Measurements from ENCODE around the gene RPL14. TPM values are rescaled to one million over a fixed set of nuclear protein-coding genes. Genes with fewer than 3 reads are reported as not detected.

RPL14 gene
- total RNA-seq, 1 donor from 2014 or later = 992 TPM

DNA sequence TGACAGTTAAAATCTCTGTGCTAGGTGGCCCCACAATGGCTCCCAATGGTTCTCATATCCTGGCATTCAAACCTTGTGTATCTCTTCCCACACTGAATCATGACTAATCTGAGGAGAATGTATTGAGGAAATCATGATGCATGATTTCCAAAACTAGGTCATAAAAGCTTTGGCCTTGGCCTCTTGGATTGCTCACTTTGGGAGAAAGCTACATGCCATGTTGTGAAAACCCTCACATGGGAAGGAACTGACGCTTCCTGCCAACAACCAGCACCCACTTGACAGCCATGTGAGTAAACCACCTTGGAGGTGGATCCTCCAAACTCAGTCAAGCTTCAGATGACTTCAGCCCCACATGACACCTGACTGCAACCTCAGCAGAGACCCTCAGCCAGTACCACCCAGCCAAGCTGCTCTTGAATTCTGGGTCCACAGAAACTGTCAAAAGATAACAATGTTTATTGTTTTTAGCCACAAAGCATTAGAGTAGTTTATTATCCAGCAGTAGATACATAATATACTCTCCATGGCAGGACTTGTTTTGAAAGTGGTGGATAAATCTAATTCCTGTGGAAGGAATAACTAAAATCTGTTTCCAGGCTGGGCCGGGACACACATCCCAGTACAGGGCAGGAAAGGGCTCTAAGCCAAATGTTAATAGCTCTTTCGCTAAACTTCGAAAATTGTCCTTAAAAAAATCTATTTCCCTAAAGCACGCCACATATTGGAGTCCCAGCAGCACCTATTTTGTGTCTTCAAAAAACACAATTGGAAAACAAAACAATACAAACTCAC is 47.7 kb downstream of the RPL14 start:
- intact Hi-C loops (cut with DNase I) = no loop called here
- ATAC-seq (ENCODE audit: poor library complexity) (no peak), DNase-seq (no peak)

DNA sequence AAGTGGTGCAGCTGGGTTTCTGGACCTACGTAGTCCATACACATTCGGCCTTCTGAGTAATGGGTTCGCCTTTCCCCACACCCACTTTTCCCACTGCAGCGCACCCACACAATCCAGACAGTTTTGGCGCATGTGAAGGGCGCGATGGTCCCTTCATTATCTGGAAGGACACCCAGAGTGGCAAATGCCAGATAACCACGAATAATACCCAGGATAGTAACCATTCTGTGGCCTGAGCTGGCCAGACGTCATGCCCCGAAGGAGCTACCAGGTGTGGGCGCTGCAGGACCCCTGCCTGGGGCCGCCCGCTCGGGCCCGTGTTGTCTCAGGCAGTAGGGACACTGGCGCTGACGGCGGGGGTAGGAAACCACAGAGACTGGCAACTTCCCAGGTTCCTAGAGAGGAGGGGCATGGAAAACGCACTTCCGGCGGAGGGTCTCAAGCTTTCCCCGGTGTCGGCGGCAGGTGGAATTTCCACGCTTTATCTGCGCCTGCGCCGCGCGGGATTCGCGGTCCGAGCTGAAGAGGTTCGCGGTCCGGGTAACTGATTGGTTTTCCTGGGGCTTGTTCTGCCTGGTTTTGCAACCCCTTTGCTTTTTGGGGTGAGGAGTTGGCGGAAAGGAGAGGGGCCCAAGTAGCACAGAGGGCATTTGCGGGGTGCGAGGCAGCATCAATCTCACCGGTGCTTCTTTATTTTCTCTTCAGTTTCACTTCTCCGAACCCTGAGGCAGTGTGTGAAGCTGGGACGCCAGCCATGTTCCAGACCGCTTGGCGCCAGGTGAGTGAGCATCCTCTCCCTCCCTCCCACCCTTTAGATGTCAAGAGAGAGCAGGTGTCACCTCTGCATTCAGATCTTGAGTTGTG is 48.7 kb downstream of the RPL14 start, which contains the start of gene ZNF620:
ZNF620 (plus strand) TSS at position 441 of the 864 bp plus-strand sequence; CDS start at position 755, 314 bp downstream.
- DNase-seq = peak; percentile 80
- intact Hi-C loops (cut with DNase I) = no loop called here
- ATAC-seq (ENCODE audit: poor library complexity) = peak; percentile 96

DNA sequence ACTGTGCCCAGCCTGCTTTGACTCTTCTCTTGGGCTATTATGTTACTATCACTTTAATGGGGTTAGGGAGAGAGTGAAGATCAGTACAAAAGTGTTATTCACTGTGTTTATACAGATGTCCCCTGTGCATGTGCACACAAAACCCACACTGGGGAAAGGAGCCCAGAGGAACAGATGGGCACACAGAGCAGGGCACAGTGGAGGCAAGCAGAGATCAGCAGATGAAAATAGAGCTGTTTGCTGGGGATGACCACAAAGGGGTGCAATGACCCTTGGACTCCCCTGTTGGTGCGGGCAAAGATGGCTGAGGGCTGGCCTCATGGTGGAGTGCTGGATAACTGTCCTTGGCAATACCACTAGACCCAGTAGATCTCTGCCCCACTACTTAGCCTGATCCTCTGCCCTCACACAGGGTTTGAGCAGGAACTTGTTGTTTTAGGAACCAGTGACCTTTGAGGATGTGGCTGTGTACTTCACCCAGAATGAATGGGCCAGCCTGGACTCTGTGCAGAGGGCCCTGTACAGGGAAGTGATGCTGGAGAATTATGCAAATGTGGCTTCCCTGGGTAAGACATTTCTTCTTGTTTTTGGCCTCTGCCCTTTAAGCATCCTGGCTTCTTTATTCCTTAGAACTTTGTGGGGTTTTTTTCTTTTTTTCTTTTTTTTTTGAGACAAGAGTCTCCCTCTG is 54.0 kb downstream of the RPL14 start:
- ATAC-seq (ENCODE audit: poor library complexity) = no peak
- no peak for DNase-seq
- intact Hi-C loops (cut with DNase I) = no loop called here

DNA sequence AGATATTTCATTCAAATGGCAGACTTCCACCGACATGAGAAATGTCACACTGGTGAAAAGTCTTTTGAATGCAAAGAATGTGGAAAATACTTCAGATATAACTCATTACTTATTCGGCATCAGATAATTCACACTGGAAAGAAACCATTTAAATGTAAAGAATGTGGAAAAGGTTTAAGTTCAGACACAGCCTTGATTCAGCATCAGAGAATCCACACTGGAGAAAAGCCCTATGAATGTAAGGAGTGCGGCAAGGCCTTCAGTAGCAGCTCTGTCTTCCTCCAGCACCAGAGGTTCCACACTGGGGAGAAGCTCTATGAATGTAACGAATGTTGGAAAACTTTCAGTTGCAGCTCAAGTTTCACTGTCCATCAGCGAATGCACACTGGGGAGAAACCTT is 59.1 kb downstream of the RPL14 start:
- intact Hi-C loops (cut with DNase I) = no loop called here
- DNase-seq = no peak
- no peak for ATAC-seq (ENCODE audit: poor library complexity)

- ATAC-seq (ENCODE audit: poor library complexity) (no peak), DNase-seq (no peak)
- intact Hi-C loops (cut with DNase I) = no loop called here
Observed at GRCh38 chr3:40518067-40518466, 60.9 kb downstream of the RPL14 start.

Other genes with a start within 250 kb of the RPL14 start
- 339 TPM for gene EIF1B, start 147.6 kb upstream of the RPL14 start, total RNA-seq
- 0.30 TPM for gene ENTPD3, start 70.2 kb upstream of the RPL14 start, total RNA-seq
- 3.9 TPM for gene ZNF619, start 19.8 kb downstream of the RPL14 start, total RNA-seq
- gene ZNF620, start 48.7 kb downstream of the RPL14 start, total RNA-seq = 1.0 TPM
- gene ZNF621, start 67.6 kb downstream of the RPL14 start, total RNA-seq = 9.3 TPM

Data from Right ventricle myocardium superior (tissue), 1 donor.